ENCODE results near the gene NET1. TPM values are rescaled to one million over a fixed set of nuclear protein-coding genes. Genes with fewer than 3 reads are reported as not detected.

The NET1 gene
- total and polyA plus RNA-seq, 11 donors = 5.6 to 29.5 (median 14.7) TPM

GRCh38 chr10:5500162-5500670 lies 87.9 kb downstream of the NET1 start:
- ATAC-seq = no peak
- H3K4me3 ChIP-seq = no peak overlapping the region

GRCh38 chr10:5500910-5501309 lies 88.6 kb downstream of the NET1 start:
- no peak overlapping the region for H3K27ac ChIP-seq
- no peak for TF ChIP-seq CTCF (IDR thresholded peaks at IDR 0.05)
- no peak for TF ChIP-seq POLR2A (IDR thresholded peaks at IDR 0.05)
- no peaks in the 10 kb centered on the region for H3K9me3 ChIP-seq
- no peaks in the 10 kb centered on the region for H3K4me1 ChIP-seq
- WGBS, 4 donors = 79 to 84% (median 81%) methylated on average over 5 of the region's 5 CpGs
- no peak overlapping the region for H3K4me3 ChIP-seq
- ATAC-seq (no peak), DNase-seq (no peak)
- no peaks in the 10 kb centered on the region for H3K36me3 ChIP-seq
- H3K27me3 ChIP-seq = no peaks in the 10 kb centered on the region
- intact Hi-C loops (cut with DNase I) = no loop called here

More at GRCh38 chr10:5500162-5500670, 87.9 kb downstream of the NET1 start:
- no peaks in the 10 kb centered on the region for H3K4me1 ChIP-seq
- 81 to 93% (median 89%) methylated on average over 7 of the region's 7 CpGs for WGBS, 4 donors
- H3K27me3 ChIP-seq = no peaks in the 10 kb centered on the region
- intact Hi-C loops (cut with DNase I) = no loop called here
- no peaks in the 10 kb centered on the region for H3K36me3 ChIP-seq
- no peak for TF ChIP-seq POLR2A (IDR thresholded peaks at IDR 0.05)
- TF ChIP-seq CTCF (IDR thresholded peaks at IDR 0.05) = no peak
- no peak overlapping the region for H3K27ac ChIP-seq
- no peak for DNase-seq
- no peaks in the 10 kb centered on the region for H3K9me3 ChIP-seq

GRCh38 chr10:5502061-5502521 lies 89.7 kb downstream of the NET1 start:
- Histone ChIP-seq H3K9me3 (no peaks in the 10 kb centered on the region), H3K36me3 (no peaks in the 10 kb centered on the region), H3K4me3 (no peak overlapping the region), H3K27me3 (no peaks in the 10 kb centered on the region), H3K4me1 (no peaks in the 10 kb centered on the region), H3K27ac (no peak overlapping the region)
- TF ChIP-seq CTCF (IDR thresholded peaks at IDR 0.05) = no peak
- no peak for TF ChIP-seq POLR2A (IDR thresholded peaks at IDR 0.05)
- no peak for ATAC-seq
- intact Hi-C loops (cut with DNase I) = no loop called here
- WGBS, 4 donors = 49 to 68% (median 59%) methylated on average over 12 of the region's 12 CpGs
- DNase-seq = no peak

GRCh38 chr10:5502571-5503476 lies 90.5 kb downstream of the NET1 start:
- 77 to 87% (median 86%) methylated on average over 10 to 14 of the region's 14 CpGs for WGBS, 4 donors

More at GRCh38 chr10:5502571-5503476, 90.5 kb downstream of the NET1 start:
- Histone ChIP-seq H3K36me3 (no peaks in the 10 kb centered on the region), H3K4me1 (no peaks in the 10 kb centered on the region), H3K9me3 (no peaks in the 10 kb centered on the region), H3K27me3 (no peaks in the 10 kb centered on the region), H3K27ac (no peak overlapping the region), H3K4me3 (no peak overlapping the region)
- no peak for DNase-seq
- TF ChIP-seq POLR2A (IDR thresholded peaks at IDR 0.05) (no peak), CTCF (IDR thresholded peaks at IDR 0.05) (no peak)
- intact Hi-C loops (cut with DNase I) = no loop called here
- ATAC-seq = no peak

Data from heart left ventricle (tissue), 16 donors.